ENCODE results near the gene IMMP2L.

The IMMP2L gene

GRCh38 chr7:111560773-111561653, 1.3 kb downstream of the IMMP2L start:
- Histone ChIP-seq H3K36me3 (ENCODE audit: insufficient read depth, low read length) (no peaks in the 10 kb centered on the region), H2AFZ (ENCODE audit: low read length) (0 out of 2 replicates have a peak overlapping the region, but pooled peaks have one; percentile 82), H3K9me3 (ENCODE audit: insufficient read depth, low read depth, low read length) (no peaks in the 10 kb centered on the region), H3K4me1 (ENCODE audit: insufficient read depth, low read length, poor library complexity, severe bottlenecking) (peaks cover 37% of the 10 kb centered on the region), H4K20me1 (ENCODE audit: insufficient read depth, low read length, poor library complexity, severe bottlenecking) (no peaks in the 10 kb centered on the region), H3K4me3 (ENCODE audit: low read length, poor library complexity, severe bottlenecking) (peak overlapping the region; percentile 83), H3K79me2 (ENCODE audit: insufficient read depth, low read length) (peaks cover 14% of the 10 kb centered on the region; the same call in 1 of the 2 replicates), H3K9ac (ENCODE audit: low read depth, low read length, poor library complexity, severe bottlenecking) (peak overlapping the region; percentile 73), H3K27me3 (ENCODE audit: insufficient read depth, low read length, poor library complexity, severe bottlenecking) (no peaks in the 10 kb centered on the region), H3F3A (ENCODE audit: low read depth) (no peaks in the 10 kb centered on the region), H3K4me2 (ENCODE audit: low read depth, low read length, poor library complexity, severe bottlenecking) (peak overlapping the region; percentile 99), H3K9me2 (replicated peaks; ENCODE audit: low read depth, low read length) (no peaks in the 10 kb centered on the region)
- TF ChIP-seq EZH2phosphoT487 (IDR thresholded peaks at IDR 0.05; ENCODE audit: borderline replicate concordance), result no peak
- TF ChIP-seq CTCF (conservative IDR thresholded peaks at IDR 0.05; ENCODE audit: low read length), result no peak

GRCh38 chr7:111558991-111559390, 3.3 kb downstream of the IMMP2L start:
- H3K9me2 ChIP-seq (replicated peaks; ENCODE audit: low read depth, low read length), result no peaks in the 10 kb centered on the region
- H4K20me1 ChIP-seq (ENCODE audit: insufficient read depth, low read length, poor library complexity, severe bottlenecking), result no peaks in the 10 kb centered on the region
- TF ChIP-seq EZH2phosphoT487 (IDR thresholded peaks at IDR 0.05; ENCODE audit: borderline replicate concordance) (no peak), CTCF (conservative IDR thresholded peaks at IDR 0.05; ENCODE audit: low read length) (no peak)
- peak overlapping the region; percentile 47 for H3K4me3 ChIP-seq (ENCODE audit: low read length, poor library complexity, severe bottlenecking)
- H3K9me3 ChIP-seq (ENCODE audit: insufficient read depth, low read depth, low read length), result no peaks in the 10 kb centered on the region
- no peaks in the 10 kb centered on the region for H3K36me3 ChIP-seq (ENCODE audit: insufficient read depth, low read length)
- no peaks in the 10 kb centered on the region for H3K27me3 ChIP-seq (ENCODE audit: insufficient read depth, low read length, poor library complexity, severe bottlenecking)
- H3K9ac ChIP-seq (ENCODE audit: low read depth, low read length, poor library complexity, severe bottlenecking), result peak overlapping the region; percentile 14
- H3K79me2 ChIP-seq (ENCODE audit: insufficient read depth, low read length), result peaks cover 14% of the 10 kb centered on the region; the same call in 1 of the 2 replicates
- H3K4me1 ChIP-seq (ENCODE audit: insufficient read depth, low read length, poor library complexity, severe bottlenecking), result peaks cover 37% of the 10 kb centered on the region
- no peaks in the 10 kb centered on the region for H3F3A ChIP-seq (ENCODE audit: low read depth)
- no peak overlapping the region for H2AFZ ChIP-seq (ENCODE audit: low read length)
- H3K4me2 ChIP-seq (ENCODE audit: low read depth, low read length, poor library complexity, severe bottlenecking), result peak overlapping the region; percentile 99

GRCh38 chr7:111556977-111557376, 5.3 kb downstream of the IMMP2L start:
- Histone ChIP-seq H3K4me1 (ENCODE audit: insufficient read depth, low read length, poor library complexity, severe bottlenecking) (peaks cover 34% of the 10 kb centered on the region), H3K9me2 (replicated peaks; ENCODE audit: low read depth, low read length) (no peaks in the 10 kb centered on the region), H3K9me3 (ENCODE audit: insufficient read depth, low read depth, low read length) (no peaks in the 10 kb centered on the region), H3K4me2 (ENCODE audit: low read depth, low read length, poor library complexity, severe bottlenecking) (no peak overlapping the region), H3F3A (ENCODE audit: low read depth) (no peaks in the 10 kb centered on the region), H3K36me3 (ENCODE audit: insufficient read depth, low read length) (no peaks in the 10 kb centered on the region), H3K79me2 (ENCODE audit: insufficient read depth, low read length) (peaks cover 14% of the 10 kb centered on the region; the same call in 1 of the 2 replicates), H3K9ac (ENCODE audit: low read depth, low read length, poor library complexity, severe bottlenecking) (no peak overlapping the region), H3K4me3 (ENCODE audit: low read length, poor library complexity, severe bottlenecking) (no peak overlapping the region), H4K20me1 (ENCODE audit: insufficient read depth, low read length, poor library complexity, severe bottlenecking) (no peaks in the 10 kb centered on the region), H2AFZ (ENCODE audit: low read length) (no peak overlapping the region), H3K27me3 (ENCODE audit: insufficient read depth, low read length, poor library complexity, severe bottlenecking) (no peaks in the 10 kb centered on the region)
- TF ChIP-seq CTCF (conservative IDR thresholded peaks at IDR 0.05; ENCODE audit: low read length), result no peak
- no peak for TF ChIP-seq EZH2phosphoT487 (IDR thresholded peaks at IDR 0.05; ENCODE audit: borderline replicate concordance)

Data from Loucy (cell line).